Measurements from ENCODE around the gene CENPF.
"Not testable (repeated sequence)": the region's sequence is repeated elsewhere in the genome, so short reads cannot be mapped to it uniquely, and the experiment has no call there.

Gene CENPF, protein sequence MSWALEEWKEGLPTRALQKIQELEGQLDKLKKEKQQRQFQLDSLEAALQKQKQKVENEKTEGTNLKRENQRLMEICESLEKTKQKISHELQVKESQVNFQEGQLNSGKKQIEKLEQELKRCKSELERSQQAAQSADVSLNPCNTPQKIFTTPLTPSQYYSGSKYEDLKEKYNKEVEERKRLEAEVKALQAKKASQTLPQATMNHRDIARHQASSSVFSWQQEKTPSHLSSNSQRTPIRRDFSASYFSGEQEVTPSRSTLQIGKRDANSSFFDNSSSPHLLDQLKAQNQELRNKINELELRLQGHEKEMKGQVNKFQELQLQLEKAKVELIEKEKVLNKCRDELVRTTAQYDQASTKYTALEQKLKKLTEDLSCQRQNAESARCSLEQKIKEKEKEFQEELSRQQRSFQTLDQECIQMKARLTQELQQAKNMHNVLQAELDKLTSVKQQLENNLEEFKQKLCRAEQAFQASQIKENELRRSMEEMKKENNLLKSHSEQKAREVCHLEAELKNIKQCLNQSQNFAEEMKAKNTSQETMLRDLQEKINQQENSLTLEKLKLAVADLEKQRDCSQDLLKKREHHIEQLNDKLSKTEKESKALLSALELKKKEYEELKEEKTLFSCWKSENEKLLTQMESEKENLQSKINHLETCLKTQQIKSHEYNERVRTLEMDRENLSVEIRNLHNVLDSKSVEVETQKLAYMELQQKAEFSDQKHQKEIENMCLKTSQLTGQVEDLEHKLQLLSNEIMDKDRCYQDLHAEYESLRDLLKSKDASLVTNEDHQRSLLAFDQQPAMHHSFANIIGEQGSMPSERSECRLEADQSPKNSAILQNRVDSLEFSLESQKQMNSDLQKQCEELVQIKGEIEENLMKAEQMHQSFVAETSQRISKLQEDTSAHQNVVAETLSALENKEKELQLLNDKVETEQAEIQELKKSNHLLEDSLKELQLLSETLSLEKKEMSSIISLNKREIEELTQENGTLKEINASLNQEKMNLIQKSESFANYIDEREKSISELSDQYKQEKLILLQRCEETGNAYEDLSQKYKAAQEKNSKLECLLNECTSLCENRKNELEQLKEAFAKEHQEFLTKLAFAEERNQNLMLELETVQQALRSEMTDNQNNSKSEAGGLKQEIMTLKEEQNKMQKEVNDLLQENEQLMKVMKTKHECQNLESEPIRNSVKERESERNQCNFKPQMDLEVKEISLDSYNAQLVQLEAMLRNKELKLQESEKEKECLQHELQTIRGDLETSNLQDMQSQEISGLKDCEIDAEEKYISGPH (N-terminal part only)

DNA sequence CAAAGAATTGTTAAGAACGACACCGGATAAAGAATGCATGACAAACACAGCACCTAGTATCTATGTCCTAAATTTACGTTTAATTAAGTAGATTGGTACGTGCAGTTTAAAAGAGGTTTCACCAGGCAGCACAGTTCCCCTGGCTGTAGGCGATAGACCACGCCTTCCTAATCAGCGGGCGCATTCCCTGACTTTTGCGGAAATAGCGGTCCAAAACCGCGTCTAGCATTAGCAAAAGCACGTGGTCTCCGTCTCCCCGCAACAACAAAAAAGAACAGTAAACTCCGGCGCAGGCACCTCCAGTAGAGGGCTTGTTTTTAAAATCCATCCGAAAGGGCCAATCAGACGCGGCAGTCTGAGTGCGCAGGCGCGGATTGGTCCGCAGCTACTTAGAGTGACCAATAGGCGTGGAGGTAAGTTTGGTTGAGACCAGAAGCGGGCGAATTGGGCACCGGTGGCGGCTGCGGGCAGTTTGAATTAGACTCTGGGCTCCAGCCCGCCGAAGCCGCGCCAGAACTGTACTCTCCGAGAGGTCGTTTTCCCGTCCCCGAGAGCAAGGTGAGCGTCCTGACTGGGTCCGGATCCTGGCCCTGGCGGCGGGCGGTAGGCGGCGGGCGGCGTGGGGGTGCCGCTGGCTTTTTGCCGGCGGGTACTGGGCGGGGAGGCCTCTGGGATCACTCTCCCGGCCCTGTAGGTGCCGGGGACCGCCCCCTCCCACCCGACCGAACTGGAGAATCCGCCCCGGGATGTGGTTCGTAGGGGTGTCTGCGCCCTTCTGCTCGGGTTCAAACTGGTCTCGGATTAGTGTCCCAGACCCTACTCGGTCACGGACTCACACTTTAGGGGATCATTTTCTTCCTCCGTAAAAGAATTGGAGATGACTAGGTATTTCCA lies at the start of gene CENPF:
TSS of gene CENPF (plus strand) at position 432 of the 894 bp plus-strand sequence. CDS start 10,560 bp downstream, outside the sequence.
- DNase-seq (ENCODE audit: low read depth), result peak; percentile 84

DNA sequence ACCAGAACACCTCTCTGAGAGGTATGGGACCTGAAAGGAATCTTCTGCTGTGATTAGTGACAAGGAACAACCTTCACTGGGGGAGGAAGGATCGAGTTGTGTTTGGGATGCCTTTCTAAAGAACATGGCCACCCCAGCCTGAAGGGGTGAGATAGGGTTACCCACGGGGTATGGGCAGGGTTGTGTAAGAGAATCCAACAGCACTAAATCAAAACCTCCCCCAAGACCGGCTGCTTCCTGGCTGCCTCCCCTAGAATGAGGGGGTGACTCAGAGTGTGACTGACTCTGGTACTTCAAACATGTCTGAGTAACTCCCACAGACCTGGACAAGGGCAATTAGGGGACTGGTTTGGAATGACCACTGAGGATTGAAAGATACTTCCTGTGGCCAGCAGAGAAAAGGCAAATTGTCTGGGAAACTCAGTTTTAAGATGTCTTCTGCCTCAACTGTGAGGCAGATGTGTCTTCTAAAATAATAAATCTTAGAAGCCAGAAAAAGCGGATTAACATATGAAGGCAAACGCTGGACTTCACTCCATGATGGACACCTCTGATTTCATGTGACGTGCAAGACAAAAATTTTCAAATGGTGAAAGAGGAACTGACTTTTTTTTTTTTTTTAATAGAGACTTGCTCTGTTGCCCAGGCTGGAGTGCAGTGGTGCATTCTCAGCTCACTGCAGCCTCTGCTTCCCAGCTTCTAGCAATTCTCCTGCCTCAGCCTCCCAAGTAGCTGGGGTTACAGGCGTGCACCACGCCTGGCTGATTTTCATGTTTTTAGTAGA lies 44.9 kb upstream of the CENPF start:
- no peak for DNase-seq (ENCODE audit: low read depth)

DNA sequence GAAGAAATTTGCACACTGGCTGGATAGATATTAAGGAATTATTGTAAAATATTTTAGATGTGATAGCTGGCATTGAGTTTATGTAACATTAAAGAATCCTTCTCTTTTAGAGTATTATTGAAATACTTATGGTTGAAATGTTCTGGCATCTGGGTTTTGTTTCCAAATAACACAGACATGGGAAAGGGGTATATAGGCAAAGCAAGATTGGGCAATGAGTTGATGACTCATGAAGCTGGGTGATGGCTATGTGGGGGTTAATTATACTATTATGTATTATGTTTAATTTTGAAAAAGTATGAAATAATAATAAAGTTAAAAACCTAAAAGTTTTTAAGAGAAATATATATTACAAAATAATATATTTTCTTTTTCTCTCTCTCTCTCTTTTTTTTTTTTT lies 39.1 kb upstream of the CENPF start:
- no peak for DNase-seq (ENCODE audit: low read depth)

DNA sequence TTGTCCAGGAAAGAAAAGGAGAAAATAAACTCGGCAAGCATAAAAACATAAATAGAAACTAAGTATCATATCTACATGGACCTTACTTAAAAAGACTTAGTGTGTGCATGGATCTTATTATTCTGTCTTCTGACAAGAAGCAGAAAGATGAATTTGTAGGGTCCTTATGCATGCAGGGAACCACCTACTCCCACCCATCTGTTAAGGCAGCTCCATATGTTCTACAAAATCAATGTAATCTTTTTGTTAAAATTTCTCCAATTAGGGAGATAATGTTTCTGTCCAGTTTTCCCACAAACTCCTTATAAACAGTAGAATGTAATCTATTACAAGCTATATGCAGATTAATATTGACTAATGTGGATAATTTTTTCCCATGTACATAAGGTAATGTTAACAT lies 37.7 kb upstream of the CENPF start:
- DNase-seq (ENCODE audit: low read depth), result no peak

DNA sequence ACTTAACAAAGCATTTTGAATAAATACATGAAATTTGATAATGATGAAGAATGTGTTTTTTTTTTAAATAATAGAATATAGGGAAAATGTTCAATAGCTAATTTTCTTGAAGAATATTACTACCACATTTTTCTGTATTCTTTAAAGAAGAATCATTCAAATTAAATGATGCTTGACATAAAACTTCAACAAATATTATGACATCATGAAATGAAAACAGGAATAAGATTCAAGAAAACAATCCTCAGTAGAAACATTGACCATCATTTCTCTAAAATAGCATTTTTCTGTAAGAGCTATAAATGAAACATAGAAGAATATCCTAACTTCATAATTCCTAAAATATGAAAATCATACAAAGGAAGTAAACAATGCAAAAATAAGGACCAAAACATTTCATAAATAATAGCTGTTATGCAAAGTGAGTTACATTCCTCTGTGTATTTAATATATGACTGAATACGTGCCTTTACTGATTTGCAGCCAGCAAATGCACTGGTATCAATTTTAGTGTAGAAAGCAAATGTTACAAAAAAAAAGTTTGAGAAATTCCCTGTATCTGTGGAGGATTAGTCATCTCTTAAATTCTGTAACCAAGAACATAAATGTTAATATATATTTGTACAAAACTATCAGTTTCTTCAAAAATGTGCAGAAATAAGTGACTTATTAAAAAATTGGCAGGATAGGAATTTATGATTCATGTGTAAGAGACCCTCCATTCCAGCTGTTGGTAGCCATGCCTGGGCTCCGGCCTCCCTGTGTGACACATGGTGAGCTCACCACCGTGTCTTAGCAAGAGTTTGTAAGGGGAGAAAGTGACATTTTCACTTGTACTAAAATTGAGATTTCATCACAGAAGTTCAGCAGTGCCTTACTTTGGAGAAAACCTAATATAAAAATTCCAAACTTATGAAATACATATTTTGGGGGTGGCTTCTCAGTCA lies 36.6 kb upstream of the CENPF start:
- no peak for DNase-seq (ENCODE audit: low read depth)

DNA sequence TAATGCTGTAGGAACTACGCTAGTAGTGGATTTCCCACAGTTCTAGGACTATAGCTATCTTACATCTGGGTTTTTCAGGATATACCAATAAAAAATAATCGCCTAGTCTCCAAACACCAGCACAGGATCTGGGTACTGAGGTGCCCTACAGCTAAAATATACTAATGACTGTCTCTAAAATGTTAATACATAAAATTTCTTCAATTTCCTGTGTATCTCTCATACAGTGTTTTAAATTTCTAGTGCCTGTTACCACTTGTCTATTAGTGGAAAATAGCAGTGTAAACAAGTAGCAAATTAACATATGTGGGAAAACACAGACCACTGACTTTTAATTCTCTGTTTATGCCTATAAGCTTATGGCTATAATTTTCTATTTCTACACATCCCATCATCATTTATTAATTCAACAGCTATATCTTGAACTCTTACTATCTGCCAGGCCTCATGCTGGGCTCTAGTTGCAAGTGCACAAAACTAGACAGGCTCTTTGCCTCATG lies 35.5 kb upstream of the CENPF start:
- DNase-seq (ENCODE audit: low read depth), result no peak

DNA sequence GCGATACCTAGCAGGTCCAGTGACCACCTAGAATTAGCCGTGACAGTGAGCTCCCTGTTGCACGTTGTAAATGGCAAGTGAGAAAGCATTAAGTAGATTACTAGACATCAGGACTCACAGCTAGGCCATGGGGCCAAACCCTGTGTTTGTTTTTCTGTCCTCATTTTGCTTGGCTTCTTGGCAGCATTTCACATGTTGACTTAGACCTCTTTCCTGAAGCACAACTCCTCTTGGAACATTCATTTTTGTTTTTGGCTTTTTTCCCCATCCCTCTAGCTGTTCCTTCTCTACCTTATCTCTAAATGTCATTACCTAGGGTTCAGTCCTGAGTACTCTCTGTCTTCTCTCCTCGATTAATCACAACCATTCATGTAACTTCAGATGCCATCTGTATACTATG lies 34.7 kb upstream of the CENPF start:
- no peak for DNase-seq (ENCODE audit: low read depth)

DNA sequence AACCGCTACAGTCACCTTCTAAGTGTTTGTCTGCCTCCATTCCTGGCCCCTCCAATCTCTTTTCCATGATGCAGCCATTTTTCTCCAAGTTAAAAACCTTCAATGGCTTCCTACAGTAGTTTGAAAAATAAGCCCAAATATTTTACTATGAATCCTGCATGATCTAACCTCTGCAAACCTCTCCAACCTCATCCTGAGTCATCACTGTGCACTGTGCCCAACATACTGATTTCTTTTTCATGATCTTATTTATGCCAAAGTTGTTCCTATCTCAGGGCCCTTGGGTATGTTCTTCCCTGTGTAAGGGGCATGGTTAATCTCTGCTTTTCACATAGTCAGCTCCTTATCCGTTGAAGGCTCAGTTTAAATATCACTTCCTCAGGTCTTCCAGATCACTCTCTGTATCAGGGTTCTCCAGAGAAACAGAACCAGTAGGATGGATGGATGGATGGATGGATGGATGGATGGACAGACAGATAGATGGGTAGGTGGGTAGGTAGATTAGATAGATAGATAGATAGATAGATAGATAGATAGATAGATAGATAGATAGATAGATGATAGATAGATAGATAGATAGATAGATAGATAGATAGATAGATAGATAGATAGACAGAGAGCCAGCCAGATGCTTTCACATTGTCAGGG lies 33.5 kb upstream of the CENPF start:
- DNase-seq (ENCODE audit: low read depth), result no peak

DNA sequence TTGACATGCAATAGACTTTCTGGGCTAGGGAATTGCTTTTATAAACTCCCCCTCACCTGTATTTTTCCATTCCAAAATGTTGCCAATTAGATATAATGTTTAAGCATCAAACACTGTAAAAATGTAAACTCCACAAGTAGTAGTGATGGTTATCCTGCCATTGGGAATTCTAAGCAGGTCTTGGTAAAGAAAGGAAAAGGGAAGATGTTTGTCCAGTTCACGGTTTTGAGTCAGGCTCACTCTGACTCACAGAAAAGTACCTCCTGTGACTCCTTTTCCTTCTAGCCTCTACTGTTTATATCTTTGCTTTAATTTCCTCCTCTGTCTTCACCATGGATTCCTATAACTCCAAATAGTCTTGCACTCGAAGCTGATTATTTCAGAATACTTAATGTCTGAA lies 32.6 kb upstream of the CENPF start:
- no peak for DNase-seq (ENCODE audit: low read depth)

DNA sequence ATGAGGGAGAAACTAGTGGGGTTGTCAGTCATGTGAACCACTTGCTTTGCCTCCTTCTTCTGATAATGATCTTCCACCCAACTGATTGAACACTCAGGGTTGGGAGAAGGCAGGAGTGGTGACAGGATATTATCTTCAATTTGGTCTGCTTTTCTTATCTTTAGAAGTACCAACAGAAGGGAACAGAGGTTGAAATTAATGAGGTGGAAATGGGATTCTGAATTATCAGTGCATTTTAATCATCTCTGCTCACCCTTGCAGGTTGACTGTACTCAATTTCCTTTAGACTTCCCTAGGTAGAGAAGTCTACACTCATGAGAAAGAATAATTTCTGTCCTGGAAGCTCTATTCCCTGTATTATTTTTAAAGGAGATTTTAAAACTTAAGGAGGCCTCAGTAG lies 31.7 kb upstream of the CENPF start:
- no peak for DNase-seq (ENCODE audit: low read depth)

DNA sequence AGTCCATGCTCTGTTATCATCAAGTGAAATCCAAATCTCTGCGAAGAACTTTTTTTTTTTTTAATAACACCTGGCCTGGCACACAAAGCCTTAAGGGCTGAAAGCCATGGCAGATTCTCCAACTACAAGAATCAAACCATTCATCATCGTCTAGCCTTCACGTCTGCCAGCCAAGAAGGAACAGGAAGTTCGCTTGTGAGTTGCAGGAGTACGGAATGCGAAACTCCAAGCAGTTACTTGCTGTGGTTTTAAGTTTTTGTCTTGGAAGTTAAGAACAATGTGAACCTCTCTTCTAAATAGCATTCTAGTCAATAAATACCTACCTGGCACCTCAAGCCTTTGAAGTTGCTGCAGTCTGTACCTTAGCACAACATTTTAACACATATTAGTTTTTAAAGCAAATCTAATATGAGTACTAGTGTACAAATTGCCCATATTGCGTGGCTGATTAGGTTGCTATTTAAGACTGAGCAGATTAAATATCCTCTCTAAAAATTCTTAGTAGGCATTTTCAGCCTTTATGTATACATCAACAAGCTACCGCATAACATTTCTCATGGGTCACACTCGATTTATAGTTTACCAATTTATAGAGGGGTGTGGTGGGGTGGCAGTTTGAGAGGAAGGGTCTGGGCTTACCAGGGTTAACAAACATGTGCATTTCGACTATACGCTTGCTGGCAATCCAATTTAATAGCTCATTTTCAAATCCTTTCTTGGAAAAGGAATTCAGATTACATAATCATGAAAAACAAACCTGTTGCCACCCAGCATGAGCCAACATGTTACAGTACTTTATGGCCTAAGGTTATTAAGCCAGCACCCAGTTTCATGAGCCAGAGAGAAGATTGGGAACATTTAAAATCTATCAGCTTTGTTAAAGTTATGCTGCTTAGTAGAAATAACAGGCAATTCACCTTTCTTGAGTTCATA lies 29.3 kb upstream of the CENPF start:
- no peak for DNase-seq (ENCODE audit: low read depth)

DNA sequence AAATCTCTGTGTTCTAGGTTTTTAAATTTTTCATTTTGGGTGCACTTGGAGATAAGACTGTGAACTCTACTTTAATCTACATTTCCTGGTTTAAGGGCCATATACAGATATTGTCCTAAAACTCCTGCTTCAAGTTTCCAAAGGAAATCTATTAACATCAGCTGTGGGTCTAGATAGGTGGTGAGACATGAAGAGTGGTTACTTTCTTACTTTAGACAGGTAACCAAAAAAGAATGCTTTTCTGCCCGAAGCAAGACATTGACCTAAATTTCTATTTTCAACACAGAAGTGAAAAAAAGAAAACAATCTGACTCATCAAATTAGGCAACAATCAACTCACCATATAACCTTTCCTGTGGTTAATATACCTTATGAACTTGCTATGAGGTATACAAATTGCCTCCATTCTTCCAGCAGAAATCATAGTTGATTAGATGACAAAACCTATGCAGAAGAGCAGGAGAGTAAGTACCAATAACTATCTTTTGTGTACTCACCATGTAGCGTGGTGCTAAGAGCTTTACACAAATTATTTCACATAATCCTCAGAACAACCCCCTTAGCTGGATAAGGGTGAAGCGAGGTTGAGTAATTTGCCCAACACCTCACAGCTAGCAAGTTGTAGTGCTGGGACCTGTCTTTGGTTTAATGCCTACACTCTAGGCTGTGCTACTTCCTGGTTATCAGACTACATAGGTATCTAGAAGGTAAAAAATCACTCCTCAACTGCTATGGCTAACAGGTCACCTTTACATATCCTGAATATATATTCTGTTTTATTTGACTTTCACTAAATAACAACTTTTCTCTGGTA lies 28.2 kb upstream of the CENPF start:
- DNase-seq (ENCODE audit: low read depth), result no peak

DNA sequence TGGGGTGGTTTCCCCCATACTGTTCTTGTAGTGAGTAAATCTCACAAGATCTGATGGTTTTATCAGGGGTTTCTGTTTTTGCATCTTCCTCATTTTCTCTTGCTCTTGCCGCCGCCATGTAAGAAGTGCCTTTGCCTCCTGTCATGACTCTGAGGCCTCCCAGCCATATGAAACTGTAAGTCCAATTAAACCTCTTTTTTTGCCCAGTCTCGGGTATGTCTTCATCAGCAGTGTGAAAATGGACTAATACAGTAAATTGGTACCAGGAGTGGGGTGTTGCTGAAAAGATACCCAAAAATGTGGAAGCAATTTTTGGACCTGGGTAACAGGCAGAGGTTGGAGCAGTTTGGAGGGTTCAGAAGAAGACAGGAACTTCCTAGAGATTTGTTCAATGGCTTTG lies 26.9 kb upstream of the CENPF start:
- DNase-seq (ENCODE audit: low read depth), result not testable (repeated sequence)

DNA sequence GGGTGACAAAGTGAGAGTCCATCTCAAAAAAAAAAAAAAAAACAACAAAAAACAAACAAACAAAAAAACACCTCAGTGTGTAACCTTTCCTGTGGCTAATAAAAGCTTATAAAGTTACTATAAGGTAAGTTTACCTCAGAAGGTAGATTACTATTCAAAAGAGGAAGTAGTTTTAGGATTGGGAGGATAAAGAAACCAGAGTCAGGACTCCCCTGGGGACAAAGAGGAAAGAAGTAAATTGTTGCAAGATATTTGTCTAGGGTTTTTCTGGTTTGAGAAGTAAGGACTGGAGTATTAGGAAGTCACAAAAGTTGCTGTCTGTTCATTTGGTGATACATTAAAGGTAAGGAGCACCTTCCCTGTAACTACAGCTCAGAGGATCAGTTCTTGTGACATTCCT lies 23.8 kb upstream of the CENPF start:
- no peak for DNase-seq (ENCODE audit: low read depth)

DNA sequence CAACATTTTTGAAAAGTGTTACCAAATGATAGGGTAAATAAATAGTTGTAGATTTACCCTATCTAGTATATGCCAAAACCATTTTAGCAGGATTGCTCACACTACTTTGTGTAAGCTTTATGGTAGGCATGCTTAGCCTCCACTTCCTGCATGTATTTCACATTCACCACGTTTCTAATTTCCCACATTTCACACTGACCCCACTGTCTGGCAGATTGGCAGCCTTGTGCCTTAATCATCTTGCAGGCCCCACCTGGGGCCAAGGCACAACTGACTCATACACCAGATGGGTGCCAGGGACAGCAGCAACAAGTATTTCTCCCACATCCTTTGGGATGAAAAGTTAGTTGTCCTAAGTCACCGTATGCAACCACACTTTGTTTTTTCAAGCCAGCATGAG lies 21.2 kb upstream of the CENPF start:
- no peak for DNase-seq (ENCODE audit: low read depth)

DNA sequence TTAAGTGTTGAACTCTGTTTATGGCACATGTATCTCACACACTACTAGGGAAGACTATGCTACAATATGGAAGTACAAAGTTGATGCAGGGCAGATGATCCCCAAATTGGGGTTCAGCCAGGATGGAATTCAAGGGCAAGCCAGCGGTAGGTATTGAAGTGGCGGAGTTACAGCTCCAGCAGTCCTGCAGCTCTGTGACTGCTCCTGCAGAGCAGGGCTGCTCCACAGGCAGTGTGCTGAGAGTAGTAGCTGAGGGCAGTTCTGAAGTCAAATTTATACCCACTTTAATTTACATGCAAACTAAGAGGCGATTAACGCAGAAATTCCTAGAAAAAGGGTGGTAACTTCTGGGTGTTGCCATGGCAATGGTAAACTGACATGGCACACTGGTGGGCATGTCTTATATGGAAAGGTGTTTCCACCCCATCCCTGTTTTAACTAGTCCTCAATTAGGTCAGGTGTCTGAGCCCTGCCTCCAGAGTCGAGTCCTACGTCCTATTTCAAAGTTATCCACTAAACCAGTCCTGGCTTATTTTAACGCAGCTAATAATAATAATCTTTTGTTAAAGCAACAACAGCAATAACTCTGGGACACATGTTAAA lies 20.6 kb upstream of the CENPF start:
- DNase-seq (ENCODE audit: low read depth), result no peak
